Astrocyte (in vitro differentiated cells and primary cell): Measurements from ENCODE around the gene C12orf42.

Experiments used
- CTCF ChIP-seq: IDR thresholded peaks from 2 replicates; pipeline ENCODE4 v1.5.1; 2011; ENCODE audit warnings: low read depth, mild to moderate bottlenecking, inconsistent platforms, low read length, moderate library complexity; ENCODE audit not compliant: insufficient read depth
- EZH2 ChIP-seq: IDR thresholded peaks from 2 replicates; pipeline ENCODE4 v1.6.1; 2012; ENCODE audit warnings: mild to moderate bottlenecking, low read length, inconsistent platforms; ENCODE audit not compliant: insufficient read depth

GRCh38 chr12:103494734-103495468 is 867 bp downstream of the C12orf42 start:
- TF ChIP-seq CTCF = no peak
- TF ChIP-seq EZH2 = no peak
